Stimulated activated memory B cell treated with anti-CD40 and anti-IgM and Interleukin-4, amounts not matched to agents 10 μg/mL and 1 μg/mL and 100 μg/mL, for 72 hours (primary cell): ENCODE results near the gene ATRNL1.

ENCODE experiments used
- ATAC-seq: fragments of 150-1000 bp; cut with Tn5 transposase; 2 replicates; pipeline ENCODE4 v1.10.0; 2021
- H3K27ac Mint-ChIP-seq: one replicate; pipeline ENCODE4 v1.8.0; 2022; ENCODE audit warnings: mild to moderate bottlenecking, mixed read lengths
- H3K27me3 Mint-ChIP-seq: one replicate; pipeline ENCODE4 v1.8.0; 2022; ENCODE audit warnings: mixed read lengths
- H3K36me3 Mint-ChIP-seq: one replicate; pipeline ENCODE4 v1.8.0; 2022; ENCODE audit warnings: mixed read lengths
- H3K4me1 Mint-ChIP-seq: one replicate; pipeline ENCODE4 v1.8.0; 2022; ENCODE audit warnings: mixed read lengths
- H3K4me3 Mint-ChIP-seq: one replicate; pipeline ENCODE4 v1.8.0; 2022; ENCODE audit warnings: mild to moderate bottlenecking, moderate library complexity, mixed read lengths
- H3K9me3 Mint-ChIP-seq: one replicate; pipeline ENCODE4 v1.8.0; 2022; ENCODE audit warnings: mixed read lengths

The ATRNL1 gene

DNA sequence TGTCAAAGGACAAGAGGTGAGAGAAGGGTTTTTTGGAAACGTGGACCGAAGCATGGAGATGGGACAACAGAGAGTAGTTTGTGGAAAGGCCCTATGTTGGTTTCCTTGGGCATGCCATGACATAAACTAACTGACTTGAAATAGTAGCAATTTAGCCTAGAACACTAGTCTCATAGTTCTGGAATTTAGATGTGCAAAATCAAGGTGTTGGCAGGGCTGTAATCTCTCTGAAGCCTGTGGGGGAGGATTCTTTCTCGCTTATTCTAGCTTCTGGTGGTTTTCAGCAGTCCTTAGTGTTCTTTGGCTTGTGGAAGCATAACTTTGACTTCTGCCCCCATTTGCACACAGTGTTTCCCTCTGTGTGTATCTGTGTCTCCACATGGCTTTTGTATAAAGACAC lies 896.5 kb downstream of the ATRNL1 start:
- Mint-ChIP-seq H3K4me1 (no peaks in the 10 kb centered on the region), H3K27ac (no peak overlapping the region), H3K27me3 (no peaks in the 10 kb centered on the region), H3K4me3 (no peak overlapping the region), H3K9me3 (peaks cover 15% of the 10 kb centered on the region), H3K36me3 (no peaks in the 10 kb centered on the region)
- no peak for ATAC-seq

DNA sequence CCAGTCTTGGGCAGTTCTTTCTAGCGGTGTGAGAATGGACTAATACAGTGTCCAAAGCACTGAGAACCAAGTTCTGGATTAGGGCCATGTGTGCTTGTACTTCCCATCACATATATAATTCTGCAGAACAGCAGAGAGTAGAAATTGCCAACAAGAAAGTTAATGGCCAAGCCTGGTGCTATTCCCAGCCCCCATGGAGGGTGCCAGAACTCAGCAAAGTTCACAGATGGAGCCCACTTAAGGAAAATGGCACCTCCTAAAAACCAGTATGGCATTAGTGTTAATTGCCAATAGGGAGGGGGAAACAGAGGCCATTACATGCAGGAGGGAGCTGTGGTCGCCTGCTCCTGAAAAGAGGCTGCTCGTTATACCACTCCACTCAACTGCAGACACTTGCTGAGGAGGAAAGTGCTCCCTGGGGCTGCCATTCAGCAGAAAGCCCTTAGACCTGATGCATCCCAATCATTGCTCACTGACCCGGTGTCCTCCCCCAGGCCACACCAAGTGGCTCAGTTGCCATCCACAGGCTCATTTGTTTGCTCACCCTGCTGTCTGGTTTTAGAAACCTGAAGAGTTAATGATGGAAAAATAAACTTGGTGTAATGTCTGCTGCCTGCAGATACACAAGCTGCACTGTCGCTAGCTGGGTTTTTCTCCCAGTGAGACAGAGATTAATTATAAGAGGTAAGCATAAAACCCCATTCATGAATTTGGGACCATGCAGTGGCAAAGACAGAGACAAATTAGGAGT lies 899.2 kb downstream of the ATRNL1 start:
- ATAC-seq: no peak
- no peaks in the 10 kb centered on the region for H3K36me3 Mint-ChIP-seq
- H3K27ac Mint-ChIP-seq: no peak overlapping the region
- H3K9me3 Mint-ChIP-seq: peaks cover 7% of the 10 kb centered on the region
- no peaks in the 10 kb centered on the region for H3K27me3 Mint-ChIP-seq
- H3K4me1 Mint-ChIP-seq: no peaks in the 10 kb centered on the region
- H3K4me3 Mint-ChIP-seq: no peak overlapping the region

DNA sequence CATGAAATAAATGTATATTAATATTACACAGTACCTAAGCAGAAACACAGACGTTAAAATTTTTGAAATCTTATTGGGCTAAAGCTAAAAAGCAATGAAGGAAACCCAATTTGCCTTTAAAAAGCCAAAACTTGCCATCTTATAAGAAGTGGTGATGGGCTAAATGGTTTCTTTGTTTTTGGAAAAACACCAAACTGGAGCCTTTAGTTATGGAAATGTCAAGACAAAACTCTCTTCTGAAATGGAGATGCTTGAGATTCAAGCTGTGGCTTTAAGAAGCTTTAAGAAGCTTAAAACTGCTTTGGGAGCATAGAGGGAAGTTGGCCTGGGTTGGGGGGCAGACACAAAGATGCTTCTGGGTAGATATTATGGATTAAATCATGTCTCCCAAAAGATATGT lies 902.9 kb downstream of the ATRNL1 start:
- no peaks in the 10 kb centered on the region for H3K4me1 Mint-ChIP-seq
- no peaks in the 10 kb centered on the region for H3K36me3 Mint-ChIP-seq
- H3K27ac Mint-ChIP-seq: no peak overlapping the region
- no peaks in the 10 kb centered on the region for H3K27me3 Mint-ChIP-seq
- no peak overlapping the region for H3K4me3 Mint-ChIP-seq
- H3K9me3 Mint-ChIP-seq: peaks cover 3% of the 10 kb centered on the region
- ATAC-seq: no peak

DNA sequence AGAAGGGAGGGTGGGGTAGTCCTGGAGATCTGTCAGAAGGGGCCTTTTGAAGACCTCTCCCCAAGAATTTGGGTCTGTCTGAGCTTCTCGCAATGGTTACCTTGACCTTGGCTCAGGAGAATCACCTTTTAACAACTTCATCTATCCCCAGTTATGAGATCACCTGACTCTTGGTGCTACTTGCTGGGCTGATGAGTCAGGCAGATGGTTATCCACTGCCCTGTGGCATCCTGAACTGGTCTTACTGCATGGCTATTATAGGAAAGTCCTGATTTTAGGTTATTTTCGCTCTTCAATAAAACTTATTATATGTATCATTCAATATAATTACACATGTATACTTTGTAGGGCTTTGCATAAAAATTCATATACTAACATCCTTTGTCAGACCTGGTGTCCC lies 905.1 kb downstream of the ATRNL1 start:
- H3K4me3 Mint-ChIP-seq: no peak overlapping the region
- H3K9me3 Mint-ChIP-seq: peaks cover 3% of the 10 kb centered on the region
- H3K27me3 Mint-ChIP-seq: no peaks in the 10 kb centered on the region
- no peak overlapping the region for H3K27ac Mint-ChIP-seq
- no peaks in the 10 kb centered on the region for H3K36me3 Mint-ChIP-seq
- no peak for ATAC-seq
- no peaks in the 10 kb centered on the region for H3K4me1 Mint-ChIP-seq
